Stimulated activated CD4-positive, alpha-beta T cell treated with anti-CD3 and anti-CD28 coated beads, Interleukin-15, amount 100 ng/mL, for 24 hours (primary cell): ENCODE measurements around the gene MTFR1L.
A peak's percentile ranks its signal among the peaks of the same experiment; 100 is the strongest.

Experiments
- DNase-seq: peaks from one replicate; pipeline ENCODE4 v3.0.0-alpha.2; 2020

MTFR1L gene

DNA sequence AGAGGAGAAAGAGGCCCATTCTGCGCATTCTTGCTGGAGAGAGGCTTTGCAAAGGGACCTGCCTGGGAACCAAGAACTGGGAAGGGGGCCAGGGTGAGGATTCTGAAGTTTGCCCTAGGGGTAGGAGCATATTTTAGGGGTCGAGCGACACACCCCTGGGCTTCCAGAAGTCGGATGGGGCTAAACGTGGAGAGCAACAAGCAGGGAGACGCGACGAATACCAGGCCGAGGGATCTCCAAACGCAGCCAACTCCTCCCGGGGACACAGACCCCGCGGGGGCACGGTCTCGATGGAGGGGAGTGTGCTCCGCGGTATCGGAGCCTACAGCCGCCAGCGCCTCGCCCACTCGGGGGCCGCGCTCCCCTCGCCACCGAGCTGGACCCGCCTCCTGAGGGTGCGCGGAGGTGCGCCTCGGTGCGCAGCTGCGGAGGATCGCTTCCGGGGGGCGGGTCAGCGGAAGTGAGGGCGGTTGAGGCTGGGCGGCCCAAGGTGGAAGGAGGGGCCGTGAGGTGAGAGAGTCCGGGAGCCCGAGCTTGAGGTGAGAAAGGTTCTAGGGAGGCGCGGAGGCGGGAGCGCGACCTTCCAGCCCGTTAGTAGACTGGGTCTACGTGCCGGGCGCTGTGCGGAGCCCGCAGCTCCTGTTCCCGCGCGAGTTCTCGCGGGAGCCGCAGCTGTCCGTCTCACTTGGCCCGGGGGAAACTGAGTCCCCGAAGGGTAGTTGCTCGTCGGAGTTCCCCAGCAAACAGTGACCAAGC, at the start of gene MTFR1L:
MTFR1L (plus strand) TSS at position 464 of the 756 bp plus-strand sequence. CDS start 3,151 bp downstream, outside the sequence.
- DNase-seq = peak; percentile 97

DNA sequence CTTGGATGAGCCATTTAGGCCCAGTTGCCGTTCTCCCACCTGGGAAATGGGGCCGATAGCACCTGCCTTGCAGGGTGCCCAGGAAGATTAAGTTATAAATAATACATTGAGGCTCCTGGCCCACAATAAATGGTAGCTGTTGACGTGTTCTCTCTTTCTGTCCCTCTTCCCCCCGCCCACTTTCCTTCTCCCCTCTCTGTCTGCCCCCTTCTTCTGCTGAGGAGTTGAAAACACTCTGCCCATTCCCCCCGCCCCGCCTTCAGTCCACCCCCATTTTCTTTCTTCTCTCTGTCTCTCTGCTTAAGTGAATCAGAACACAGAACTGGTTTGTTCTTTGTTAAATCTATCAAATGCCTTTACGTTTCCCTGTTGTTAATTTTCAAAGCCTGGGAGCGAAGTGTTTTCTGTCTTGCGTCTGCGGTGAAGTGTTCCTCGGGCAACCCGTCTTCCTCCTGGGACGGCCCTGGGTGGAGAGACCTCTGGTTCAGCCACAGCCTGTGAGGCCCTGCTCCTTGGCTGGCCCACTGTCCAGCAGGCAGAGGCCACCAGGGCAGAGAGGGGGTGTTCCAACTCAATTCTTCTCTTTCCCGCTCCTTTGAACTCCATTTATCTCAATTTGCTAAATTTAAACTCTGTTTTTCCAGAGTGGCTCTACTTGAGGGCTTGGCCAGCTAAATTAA, 49.1 kb upstream of the MTFR1L start:
- DNase-seq = peak; percentile 19

DNA sequence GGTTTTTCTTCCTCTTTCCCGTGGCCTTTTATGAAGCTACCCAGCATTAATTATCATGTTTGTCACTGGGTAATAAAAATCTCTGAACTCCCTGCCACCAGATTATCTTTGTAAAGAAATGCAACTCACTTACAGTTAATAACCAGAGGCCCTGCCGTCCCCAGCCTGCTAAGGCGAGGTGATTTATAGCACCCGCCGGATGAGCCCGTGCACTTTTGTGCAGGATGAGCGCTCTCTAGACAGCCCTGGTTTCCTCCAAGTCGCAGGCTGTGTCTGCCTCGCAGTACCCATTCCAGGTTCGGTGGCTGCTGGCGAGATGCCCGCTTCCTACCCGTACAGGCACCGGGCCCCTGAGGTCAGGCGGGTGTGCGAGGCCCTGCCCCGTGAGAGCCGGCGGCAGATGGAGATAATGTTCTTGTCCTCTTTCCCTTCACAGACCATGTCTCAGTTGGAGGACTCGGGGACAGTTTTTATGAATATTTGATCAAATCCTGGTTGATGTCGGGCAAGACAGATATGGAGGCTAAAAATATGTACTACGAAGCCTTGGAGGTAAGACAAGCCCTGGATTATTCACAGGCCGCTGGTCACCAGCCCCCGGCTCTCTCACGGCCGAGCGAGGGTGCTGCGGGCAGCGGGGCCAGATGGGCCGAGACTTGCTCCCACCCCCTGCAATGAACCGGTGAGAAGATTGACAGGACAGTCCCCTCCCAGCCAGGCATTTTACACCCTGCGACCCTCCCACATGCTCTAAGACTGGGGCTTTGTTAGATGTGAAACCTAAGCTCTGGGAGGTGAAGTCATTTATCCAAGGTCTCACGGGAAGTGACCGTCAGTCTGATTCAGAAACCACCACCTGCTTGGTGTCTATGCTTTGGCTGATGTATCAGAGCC, 48.3 kb upstream of the MTFR1L start:
- peak; percentile 56 for DNase-seq

DNA sequence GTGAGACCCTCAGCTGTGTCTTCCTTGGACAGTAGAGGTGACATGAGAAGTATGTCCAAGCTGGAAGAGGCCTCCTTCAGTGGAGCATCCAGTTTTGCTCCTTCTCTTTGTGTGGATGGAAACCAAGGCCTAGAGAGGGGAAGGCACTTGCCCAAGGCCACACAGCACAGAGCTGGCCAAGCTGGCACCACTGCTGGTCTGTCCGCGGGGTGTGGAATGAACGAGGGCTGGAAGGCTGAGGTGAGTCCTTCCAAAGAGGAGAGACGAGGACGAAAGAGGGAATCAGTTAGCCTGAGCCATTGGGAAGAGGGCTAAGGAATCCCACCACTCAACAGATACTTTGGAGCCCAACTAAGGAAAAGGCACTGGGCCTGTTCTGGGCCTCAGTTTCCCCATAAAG, 47.6 kb upstream of the MTFR1L start:
- no peak for DNase-seq

DNA sequence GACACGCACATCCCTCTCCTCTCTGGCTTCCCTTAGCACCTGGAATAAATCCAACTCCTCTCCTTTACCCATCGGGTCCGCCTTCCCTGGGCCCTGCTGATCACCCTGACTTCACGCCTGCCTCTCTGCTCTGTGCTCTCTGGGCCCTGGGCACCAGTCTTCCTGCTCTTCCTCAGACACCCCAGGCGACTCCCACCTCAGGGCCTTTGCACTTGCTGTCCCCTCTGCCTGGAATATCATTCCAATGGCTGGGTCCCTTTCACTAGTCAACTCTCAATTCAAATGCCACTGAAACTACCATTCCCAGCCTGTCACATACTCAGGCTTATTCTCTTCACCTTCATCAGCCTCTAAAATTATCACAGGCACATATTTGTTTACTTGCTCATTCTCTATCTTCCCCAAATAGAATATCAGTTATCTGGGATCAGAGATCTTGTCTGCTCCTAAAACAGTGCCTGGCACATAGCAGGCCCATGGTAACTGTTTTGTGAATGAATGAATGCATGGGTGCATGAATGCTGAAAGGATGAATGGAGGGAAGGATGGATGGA, 47.0 kb upstream of the MTFR1L start:
- no peak for DNase-seq

DNA sequence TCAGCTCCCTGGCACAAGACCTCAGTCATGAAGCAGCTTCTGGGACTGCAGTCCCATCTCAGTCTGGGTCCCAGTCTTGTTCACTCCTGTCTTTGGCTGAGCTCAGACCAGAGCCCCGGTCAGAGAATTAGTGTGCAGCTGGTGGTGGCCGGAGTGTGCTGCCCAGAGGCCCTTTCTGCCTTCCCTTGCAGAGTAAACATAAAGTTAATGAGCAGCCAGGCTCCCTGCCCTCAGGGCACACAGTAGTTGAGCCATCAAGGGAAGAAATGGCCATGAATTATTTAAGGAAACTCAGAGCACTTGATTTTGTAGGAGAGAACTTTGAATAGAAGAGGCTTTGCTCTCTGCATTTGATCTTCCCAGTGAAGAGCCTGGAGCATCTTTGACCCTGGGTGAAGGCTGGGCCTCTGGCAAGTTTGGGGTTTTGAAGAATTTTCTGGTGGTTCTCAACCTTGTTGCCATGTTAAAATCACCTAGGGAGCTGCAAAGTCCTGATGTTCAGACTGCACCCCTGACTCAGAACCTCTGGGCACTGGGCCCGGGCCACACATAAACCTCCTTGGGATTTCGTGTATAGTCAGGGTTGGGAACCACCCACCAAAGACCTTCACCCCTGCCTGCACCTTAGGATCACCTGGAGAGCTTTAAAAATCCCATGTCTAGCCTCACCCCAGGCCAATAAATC, 46.2 kb upstream of the MTFR1L start:
- no peak for DNase-seq

DNA sequence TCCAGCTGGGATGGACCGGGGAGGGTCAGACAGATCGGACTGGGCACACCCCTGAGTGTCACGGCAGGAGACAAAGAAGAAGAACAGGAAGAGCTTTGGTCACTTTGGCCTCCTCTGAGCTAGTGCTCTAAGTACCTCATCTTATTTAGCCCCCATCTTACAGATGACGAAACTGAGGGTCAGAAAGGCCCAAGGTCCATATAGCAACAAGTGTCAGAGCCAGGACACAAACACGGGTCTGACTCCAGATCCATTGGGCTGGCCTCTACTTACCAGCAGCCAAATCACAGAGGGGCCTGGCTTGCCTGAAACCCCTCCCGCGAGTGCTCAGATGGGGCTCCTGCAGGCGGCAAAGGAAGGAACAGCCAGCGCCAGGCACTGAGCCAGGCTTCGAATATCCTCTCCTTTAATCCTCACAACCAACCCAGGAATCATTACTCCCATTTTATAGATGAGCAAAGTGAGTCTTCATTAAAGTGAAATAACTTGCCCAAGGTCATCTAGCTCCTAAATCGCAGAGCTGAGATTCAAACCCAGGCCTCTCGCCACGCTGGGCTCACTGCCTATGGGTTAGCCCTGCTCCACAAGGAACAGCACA, 45.4 kb upstream of the MTFR1L start:
- peak; percentile 22 for DNase-seq

DNA sequence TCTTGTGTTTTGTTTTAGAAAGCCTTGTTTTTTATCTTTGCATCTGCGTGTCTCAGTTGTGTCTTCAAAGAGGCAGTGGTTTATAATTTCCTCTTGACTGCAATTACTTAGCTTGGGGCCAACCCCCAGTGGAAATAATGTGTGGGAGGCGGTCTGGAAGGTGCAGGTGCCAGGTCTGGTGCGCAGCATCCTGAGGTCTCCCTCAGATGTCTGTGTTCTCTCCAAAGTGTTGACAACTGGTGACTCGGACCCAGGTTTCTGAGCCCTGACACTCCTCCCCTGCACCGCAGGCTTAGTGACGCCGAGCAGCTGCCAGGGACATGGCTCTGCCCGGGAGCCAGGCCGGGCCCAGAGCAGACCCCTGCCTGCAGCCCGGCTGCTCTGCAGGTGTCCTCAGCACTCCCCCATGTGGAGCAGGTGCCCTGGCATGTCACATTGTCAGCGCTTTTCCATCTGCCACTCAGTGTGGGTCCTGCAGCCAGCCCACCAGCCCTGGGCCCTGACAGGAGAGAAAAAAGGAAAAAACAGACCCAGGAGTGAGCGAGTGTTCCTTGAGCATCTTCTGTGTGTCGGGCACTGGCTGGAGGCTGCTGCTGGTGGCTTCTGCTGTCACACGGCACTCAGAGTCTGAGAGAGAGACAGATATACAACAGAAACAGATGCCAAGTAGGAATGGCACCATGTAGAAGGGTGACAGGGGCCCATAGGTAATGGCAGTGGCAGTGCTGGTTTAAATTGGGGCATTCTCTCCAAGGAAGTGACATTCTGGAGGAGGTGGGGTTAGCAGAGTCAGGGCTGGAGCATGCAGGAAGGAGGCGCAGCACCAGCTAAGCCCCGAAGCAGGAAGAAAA, 44.6 kb upstream of the MTFR1L start:
- peak; percentile 92 for DNase-seq

DNA sequence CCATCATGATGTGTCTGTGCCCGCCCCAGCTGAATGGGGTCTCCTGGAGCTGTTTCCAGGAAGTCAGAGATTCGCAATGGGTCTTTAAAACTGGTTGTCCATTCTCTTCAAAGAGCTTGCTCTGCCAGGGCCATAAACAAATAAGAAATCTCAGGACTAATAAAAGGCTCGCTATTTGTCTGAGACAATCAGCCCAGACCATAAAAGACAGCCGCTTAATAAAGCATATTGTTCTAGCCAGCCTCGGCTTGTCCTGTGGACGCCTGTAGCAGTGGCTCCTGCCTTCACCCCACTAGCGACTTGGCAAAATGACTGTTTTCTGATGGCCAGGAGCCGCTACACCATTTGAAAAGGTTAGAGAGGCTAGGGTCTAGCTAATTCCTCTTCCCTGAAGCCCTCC, 40.4 kb upstream of the MTFR1L start:
- no peak for DNase-seq

DNA sequence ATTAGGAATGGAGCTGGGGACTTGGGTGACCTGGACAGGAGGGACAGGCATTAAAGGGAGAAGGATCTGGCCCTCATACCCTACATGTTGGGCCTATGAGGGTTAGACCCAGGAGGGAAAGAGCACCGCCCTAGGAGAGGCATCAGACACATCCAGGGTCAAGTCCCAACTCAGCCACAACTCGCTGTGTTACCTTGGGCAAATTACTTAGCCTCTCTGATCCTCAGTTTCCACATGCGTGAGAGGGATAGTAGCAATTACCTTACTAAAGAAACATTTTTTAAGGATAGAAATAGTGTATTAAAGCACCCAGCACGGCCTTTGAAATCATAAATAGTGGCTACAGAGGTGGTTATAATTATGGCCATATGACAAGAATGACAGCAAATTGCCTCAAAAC, 39.9 kb upstream of the MTFR1L start:
- DNase-seq = no peak

DNA sequence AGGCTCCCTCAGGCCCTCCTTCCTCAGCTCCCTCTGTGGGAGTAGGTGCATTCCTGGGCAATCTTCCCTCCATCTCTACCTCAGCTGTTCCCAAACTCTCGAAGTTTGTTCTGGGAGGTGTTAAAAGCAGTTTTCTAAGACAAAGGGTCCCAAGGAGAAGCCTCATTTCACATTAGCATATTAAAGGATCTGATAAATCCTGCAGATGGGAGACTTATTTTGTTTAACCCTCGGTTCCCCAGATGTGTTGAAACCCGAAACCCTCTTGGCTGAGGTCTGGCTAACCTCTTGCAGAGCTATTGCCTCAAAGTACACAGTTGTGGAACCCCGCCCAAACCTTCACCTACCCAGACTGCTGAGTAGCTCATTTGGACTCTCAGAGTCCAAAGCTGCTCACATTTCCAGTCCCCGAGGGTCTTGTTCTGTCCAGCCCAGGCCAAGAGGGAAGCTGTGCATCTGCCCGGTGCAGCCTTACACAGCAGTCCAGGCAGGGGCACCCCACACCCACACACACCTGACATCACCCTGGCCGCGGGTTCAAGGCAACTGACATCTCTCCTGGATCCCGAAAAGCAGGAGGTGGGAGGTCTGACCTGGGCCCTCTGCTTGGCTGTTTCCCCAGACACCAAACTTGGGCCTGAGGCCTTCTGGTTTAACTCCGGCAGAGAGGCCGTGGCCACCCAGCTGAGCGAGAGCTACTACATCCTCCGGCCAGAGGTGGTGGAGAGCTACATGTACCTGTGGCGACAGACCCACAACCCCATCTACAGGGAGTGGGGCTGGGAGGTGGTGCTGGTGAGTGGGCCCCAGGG, 39.2 kb upstream of the MTFR1L start:
- no peak for DNase-seq

DNA sequence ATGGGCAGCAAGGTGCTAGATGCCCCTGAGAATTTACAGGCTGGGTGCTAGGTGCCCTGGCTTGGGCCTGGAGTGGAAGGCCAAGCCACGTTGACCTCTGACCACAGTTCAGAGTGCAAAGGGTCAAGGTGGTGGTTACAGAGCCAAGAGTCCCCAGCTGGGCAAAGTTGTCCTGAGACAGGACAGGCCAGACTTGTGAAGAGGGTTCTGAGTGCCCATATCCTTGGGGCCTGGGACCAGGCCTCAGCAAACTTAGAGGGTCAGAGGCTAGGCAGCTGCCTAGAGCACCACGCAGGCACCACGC, 38.7 kb upstream of the MTFR1L start:
- DNase-seq = no peak

DNA sequence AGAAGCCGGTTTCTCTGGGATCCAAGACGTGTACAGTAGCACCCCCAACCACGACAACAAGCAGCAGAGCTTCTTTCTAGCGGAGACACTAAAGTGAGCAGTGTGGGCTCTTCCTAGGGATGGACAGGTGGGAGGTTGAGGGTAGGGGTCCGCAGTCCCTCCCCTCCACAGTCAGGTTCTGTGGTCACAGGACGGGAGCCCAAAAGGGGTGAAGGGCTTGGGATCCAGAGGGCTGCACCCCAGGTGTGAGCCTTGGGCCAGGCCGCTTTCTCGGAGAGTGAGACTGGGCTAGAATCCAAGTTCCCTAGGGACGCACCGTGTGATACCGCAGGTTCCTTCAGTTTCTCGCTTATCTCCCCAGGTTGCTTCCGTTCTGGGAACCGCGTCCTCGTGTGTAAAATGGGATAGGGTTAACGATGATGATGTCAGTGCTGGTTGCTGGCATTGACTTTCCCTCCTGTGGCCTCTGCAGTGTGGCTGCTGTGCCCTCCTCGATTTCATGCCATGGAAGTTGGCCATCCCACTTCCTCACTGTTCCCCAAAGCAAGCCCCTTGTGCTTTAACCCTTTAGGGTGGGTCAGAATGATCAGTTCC, 37.0 kb upstream of the MTFR1L start:
- no peak for DNase-seq

DNA sequence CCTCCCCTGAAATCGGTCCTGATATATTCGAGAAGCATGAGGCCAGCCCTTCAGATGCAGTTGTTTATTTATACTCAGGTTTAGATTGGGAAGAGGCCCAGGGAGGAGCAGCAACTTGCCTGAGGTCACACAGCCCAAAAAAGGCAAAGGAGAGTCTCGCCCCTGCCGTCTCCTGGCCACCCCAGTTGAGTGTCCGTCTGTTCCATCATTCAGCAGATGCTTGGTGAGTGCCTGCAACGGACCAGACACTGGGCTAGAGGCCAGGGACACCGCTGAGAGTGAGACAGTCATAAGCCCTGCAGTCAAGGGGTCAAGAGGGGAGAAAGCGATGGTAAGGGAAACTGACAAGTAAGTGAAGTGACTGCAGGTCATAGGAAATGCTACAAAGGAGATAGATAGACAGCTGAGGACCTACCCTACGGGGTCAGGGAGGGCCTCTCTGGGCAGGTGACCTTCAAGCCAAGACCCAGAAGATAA, 35.1 kb upstream of the MTFR1L start:
- DNase-seq = no peak

DNA sequence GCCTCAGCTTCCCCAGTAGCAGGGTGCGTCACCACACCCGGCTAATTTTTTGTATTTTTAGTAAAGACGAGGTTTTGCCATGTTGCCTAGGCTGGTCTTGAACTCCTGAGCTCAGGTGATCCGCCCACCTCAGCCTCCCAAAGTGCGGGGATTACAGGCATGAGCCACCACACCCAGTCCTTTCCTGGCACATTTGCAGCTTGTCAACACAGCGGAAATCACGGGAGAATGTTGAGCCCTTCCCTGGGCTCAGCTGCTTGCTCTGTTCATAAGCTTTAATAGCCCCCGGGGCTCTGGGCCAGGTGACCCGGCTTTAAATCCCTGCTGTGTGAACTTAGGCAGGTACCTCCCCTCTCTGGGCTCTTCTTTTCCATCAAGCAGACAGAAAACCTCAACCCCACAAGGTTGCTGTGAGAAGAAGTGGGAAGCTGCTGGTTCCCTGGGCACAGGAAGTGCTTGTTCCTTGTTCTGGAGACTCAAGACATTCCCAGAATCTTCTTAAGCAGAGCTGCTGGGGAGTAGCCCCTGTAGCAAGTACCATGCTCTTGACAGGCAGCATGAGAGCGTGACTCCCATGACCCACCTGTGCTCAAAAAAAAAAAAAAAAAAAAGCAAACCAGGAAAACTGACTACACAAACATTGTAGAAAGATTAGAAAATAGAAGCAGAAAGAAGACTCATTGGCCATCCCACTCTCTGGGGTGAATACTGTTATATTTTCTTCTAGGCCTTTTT, 34.3 kb upstream of the MTFR1L start:
- no peak for DNase-seq

DNA sequence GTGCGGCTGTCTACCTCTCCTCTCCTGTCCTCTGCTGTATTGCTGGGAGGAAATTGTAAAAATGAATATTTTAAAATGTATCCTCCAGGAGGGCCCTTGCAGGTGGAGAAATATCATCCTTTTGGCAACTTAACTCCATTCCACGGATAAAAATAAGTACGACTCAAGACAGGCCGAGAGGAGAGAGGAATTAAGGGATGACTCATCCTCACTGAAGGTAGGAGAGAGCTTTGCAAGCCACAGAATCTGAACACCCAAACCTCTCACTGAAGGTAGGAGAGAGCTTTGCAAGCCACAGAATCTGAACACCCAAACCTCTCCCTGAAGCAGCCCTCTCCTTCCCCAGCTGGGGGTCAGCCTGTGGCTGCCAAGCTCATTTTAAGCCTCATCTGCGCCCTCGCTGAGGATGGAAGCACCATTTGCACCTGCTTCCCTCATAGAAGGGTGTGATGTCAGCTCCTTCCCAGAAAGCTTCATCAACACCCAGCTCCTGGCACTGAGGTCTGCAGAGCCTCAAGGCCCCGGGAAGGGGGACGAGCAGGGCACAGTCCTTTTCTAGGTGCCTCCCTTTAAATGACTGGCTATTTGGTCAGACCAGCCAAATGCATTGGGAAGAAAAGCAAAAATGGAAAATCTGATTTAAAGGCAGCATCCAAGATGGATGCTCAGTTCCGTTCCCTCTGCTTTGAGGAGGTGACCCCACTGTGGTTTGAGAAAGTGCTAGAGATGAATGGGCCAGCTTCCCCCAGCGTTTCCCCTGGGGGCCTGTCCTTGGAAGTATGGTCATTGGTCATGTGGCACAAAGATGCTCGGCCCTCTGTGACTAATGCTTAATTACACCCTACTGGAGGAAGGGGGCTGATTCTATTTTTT, 32.6 kb upstream of the MTFR1L start:
- DNase-seq = no peak

DNA sequence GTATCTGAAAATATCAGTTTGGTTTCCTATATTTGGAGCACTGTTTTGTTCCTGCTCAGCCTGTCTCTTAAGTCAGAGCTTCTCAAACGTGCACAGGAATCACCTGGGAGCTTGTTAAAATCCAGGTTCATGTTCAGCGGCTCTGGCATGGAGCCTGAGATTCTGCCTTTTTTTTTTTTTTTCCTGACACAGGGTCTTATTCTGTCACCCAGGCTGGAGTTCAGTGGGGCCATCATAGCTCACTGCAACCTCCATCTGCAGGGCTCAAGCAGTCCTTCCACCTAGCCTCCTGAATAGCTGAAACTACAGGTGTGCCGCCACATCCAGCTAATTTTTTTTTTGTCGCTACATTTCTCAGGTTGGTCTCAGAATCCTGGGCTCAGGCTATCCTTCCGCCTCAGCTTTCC, 32.0 kb upstream of the MTFR1L start:
- no peak for DNase-seq

DNA sequence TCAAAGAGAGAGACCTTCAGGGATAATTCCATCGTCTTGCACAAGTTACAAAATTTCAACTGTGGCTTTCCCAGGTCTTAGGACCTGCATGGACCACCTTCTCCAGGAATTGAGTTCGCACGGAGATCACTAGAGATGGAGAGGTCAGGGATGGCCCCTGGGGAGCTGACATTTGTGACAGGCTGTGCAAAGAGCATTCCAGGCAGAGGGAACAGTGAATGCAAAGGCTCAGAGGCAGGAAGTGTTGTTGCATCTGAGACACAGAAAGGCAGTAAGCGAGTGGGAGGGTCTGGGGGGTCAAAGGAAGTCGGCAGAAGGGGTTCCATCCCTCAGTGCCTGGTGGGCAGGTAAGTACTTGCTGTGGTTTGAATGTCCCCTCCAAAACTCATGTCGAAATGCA, 29.3 kb upstream of the MTFR1L start:
- no peak for DNase-seq
